ENCODE data around the gene PLA2G4B.
"Not testable (repeated sequence)": the region's sequence is repeated elsewhere in the genome, so short reads cannot be mapped to it uniquely, and the experiment has no call there.

The PLA2G4B gene

GRCh38 chr15:41827880-41828806 is 10.5 kb upstream of the PLA2G4B start, which contains the start of gene JMJD7:
Gene JMJD7 (plus strand): TSS chr15:41828092. CDS start chr15:41828125, 33 bp downstream.
- DNase-seq = peak; percentile 35 to 58

- DNase-seq = no peak
These were observed 9.9 kb upstream of the PLA2G4B start for GRCh38 chr15:41828807-41829141.

DNA sequence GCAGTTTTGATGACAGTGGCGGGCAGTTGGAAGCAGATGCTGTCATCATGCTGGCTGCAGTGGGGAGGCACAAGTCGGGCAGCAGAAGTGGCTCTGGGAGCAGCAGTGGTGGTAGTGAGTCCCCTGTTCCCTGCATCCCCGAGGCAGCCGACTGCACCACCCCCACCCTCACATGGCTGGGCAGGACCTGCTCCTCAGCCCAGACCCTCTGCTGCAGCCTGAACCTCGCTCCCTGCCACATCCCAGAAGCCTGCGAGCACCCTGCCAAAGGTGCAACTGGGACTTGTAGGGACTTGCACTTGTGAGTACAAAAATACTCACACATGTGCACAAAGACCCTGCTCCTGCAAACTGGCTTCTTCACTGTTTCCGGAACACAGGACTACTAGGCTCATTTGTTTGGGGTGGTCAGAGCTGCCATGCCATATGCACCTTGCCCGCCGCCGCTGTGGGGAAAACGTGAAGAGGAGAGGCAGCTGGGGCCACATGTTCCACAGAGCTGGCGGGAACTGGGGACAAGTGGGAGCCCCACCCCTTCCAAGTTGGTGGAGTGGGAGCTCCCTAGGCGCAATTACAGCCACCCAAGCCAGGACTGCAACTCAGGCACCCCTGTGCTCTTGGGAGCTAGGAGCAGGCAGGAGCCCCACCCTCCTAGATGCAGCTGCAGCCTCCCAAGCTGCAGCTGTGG is 8.5 kb upstream of the PLA2G4B start:
- DNase-seq = no peak

GRCh38 chr15:41831291-41831690 is 7.4 kb upstream of the PLA2G4B start:
- DNase-seq = not testable (repeated sequence)

- DNase-seq = no peak
These were observed 6.4 kb upstream of the PLA2G4B start for GRCh38 chr15:41832208-41832607.

DNA sequence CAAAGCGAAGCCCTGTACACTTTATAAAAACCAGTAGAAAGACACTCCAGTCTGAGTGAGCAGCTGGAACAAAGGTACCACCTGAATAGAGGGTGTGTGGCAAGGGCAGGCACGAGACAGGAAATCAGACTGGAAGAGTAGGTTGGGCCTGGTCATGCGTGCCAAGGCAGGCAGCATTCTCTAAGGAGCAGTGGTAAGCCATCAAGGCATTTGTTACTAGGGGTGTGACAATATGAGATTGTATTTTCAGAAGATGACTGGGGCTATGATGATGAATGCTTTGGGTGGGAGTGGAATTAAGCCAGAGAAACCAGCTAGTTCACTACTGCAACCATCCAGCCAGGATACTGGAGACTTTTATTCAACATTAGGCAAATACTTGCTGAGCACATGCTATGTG is 5.8 kb upstream of the PLA2G4B start:
- no peak for DNase-seq

- no peak for DNase-seq
These were observed 4.6 kb upstream of the PLA2G4B start for GRCh38 chr15:41834096-41834495.

DNA sequence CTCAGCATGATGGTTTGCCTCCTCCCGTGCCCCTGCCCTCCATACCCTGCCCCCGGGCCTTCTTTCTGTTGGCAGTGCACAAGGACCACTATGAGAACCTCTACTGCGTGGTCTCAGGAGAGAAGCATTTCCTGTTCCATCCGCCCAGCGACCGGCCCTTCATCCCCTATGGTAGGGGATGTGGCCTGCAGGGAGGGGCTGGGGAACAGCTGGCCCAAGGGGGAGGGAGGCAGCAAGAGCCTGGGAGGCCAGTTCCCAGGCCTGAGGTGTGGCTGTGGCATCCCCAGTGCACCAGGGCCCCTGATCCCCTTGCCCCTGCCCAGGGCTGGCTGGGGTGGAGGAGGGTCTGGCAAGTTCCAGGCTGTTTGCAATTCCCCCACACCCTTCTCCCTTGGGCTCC is 2.6 kb upstream of the PLA2G4B start:
- no peak for DNase-seq

GRCh38 chr15:41836713-41837454 is 1.8 kb upstream of the PLA2G4B start:
- no peak for DNase-seq

GRCh38 chr15:41839781-41840491 is 1.3 kb downstream of the PLA2G4B start:
- no peak for DNase-seq

DNA sequence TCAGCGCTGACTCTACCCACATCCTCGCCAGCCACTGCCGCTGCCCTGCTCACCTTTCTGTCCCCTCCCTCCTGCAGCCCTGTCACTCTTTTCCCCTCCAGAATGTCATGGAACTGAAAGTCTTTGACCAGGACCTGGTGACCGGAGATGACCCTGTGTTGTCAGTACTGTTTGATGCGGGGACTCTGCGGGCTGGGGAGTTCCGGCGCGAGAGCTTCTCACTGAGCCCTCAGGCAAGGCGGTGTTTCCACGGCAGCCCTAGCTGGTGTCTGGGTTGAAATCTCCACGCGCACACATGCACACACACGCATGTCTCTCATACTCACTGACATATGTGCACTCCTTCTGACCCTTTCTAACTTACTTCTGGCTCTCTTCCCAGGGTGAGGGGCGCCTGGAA is 2.0 kb downstream of the PLA2G4B start:
- no peak for DNase-seq

DNA sequence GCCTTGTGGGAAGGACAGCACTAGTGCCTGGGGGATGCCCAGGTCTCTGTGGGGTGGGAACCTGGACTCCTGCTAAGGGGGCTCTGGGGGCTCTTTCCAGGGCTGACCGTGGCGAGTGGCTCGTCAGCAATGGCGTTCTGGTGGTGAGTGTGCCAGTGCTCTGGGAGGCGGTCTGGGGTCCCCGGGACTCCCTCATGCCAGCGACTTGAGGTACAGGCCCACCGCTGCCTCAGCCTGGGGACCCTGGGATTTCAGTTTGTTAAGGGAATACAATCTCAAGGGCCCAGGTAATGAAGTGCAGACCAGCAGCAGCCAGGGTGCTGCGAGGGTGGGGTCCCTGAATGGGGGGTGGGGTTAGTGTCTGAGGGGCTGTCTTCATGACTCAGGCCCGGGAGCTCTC is 2.5 kb downstream of the PLA2G4B start:
- DNase-seq = no peak

DNA sequence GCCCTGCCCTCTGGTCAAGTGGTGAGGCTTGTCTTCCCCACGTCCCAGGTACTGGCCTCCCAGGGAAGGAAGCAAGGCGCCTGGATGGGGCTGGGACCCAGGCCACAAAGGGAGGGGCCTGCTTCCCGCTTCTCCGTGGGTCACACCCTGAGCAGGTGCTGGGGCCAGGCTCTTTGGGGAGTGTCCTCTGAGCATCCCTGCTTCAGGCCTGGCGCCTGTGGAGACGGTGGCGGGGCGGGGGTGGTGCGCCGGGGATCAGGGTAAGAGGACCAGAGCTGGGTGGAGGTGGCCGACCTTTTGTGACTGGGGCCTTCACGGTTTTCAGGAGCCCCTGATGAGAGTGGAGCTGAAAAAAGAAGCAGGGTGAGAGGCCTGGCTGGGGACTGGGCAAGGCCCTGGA is 3.6 kb downstream of the PLA2G4B start:
- no peak for DNase-seq

DNA sequence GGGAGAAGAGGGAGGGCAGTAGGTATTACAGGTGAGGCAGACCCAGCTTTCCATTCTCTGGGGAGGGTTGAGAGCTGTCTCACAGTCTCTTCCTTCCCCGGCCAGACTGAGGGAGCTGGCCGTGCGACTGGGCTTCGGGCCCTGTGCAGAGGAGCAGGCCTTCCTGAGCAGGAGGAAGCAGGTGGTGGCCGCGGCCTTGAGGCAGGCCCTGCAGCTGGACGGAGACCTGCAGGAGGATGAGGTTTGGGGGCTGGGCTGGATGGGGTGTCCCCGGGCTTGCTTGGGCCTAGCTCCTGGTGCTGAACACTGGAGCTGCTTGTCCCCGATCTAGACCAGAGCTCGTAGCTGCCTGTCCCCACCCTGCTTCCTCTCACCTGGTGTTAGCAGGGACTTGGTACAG is 4.9 kb downstream of the PLA2G4B start:
- DNase-seq = no peak

GRCh38 chr15:41844814-41845213 is 6.2 kb downstream of the PLA2G4B start:
- DNase-seq = no peak

GRCh38 chr15:41847206-41847605 is 8.6 kb downstream of the PLA2G4B start:
- DNase-seq = no peak

- no peak for DNase-seq
These were observed 9.3 kb downstream of the PLA2G4B start for GRCh38 chr15:41847981-41848380.

DNA sequence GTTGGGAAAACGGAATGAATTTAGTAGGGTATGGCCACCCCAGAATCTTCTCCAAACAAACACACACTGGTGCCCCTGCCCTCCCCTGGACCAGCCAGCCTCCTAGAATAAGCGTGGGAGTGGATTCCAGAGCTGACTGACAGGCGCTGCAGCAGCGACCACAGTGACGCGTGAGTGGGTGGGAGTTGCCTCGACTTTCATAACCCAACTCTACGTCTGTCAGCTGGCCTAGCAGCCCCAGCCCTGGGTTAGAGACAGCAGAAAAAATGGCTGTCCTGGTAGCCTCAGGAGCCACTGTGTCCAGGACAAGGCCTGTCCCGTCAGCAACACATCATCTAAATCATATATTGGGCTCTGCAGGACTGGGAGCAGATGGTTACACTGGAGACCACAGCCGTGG is 10.0 kb downstream of the PLA2G4B start:
- DNase-seq = no peak

- no peak for DNase-seq
These were observed 10.6 kb downstream of the PLA2G4B start for GRCh38 chr15:41849204-41849603.

GRCh38 chr15:41849861-41850260 is 11.2 kb downstream of the PLA2G4B start:
- no peak for DNase-seq

DNA sequence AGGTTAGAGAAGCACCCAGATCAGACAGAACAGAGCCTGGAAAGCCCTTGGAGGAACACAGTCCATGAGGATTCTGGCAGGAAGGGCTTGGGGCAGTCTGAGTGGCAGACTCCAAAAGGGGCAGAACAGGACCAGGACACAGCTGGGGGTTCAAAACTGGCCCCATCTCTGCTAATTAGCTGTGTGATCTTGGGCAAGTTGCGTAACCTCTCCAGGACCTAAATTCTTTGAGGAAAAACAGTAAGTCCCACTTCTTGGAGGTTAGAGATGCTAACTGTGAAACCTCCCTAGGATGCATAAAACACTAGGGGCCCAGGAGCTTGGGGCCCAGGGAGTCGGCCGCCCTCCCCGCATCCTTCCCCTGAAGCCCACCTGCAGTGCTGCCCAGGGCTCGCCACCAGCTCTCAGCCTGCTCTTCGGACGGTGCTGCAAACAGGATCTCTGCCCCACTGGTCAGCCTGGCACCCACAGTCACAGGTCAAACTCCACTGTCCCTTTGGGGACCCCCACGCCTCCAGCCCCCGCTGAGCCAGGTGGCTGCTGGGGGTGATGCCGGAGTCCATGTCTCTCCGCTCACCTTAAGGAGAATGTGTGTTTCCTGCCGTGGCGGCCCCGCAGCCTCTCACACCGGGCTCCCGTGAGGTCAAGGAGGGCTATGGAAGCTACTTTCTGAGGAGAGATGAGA is 12.0 kb downstream of the PLA2G4B start:
- DNase-seq = no peak

DNA sequence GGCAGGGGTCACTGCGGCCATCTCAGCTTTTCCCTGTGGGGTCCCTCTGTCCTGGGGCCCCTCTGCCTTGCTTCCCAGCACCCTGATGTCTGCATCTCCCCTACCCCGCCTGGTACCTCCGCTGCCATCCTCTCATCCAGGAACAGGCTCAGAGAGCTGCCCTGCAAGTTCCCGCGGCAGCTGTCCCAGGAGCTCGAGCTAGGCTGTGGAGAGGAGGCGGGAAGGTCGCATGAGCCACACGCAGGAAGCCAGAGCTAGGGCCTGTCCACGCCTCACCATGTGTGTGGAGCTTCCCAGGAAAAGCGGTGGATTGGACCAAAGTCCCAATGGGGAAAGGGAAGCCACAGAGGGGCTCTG is 12.5 kb downstream of the PLA2G4B start:
- DNase-seq = no peak
